ENCODE measurements around the gene CYTH2. TPM values are rescaled to one million over a fixed set of nuclear protein-coding genes. Genes with fewer than 3 reads are reported as not detected.

CYTH2 gene
- total and polyA plus RNA-seq, 9 of the 15 experiments (the other 6 are each of a cell fraction or from before 2014, with no cell fraction given), result 1.8 to 45.2 (median 23.8) TPM

DNA sequence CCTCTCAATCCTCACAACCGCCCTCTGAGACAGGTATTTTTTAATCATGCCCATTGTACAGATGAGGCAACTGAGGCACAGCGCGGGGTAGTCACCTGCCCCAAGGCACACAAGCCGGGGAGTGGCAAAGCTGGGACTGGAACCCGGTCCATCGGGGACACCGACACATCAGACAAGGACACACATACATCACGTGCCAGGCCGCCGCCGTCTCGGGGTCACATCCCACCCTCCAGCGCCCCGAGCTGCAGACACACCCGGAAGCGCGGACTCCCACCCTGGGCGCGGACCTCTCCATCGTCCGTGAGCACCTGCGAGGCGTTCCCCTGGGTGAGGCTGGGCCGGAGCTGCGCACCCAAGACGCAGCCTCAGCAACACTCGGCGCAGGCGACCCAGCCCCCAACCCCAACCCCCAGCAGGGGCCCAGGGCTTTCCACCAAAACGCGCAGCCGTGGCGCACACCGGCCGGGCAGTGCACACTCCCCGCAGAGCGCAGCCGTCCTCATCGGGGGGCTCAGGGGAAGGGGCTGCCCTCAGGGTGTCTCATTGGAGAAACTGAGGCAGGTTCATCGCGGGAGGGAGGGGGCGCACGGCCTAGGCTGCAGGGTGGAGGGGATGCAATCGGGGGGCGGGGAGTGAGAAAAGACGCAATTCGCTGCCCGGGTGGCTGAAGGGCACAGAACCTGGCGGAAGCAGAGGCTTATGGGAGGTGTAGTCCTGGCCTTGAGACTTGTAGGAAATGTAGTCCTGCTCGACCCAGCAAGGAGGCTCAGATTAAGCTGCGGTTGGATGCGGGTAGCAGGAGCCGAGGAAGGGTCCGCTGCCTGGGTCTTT lies 44.3 kb downstream of the CYTH2 start (continued):
- TF ChIP-seq TEAD1 (CRISPR knock-in tag; IDR thresholded peaks at IDR 0.05) (no peak), KAT7 (CRISPR knock-in tag; IDR thresholded peaks at IDR 0.05; ENCODE audit: borderline replicate concordance) (no peak), ZNF699 (CRISPR knock-in tag; IDR thresholded peaks at IDR 0.05; ENCODE audit: insufficient replicate concordance) (no peak), ZNF212 (CRISPR knock-in tag; IDR thresholded peaks at IDR 0.05) (no peak), ZFX (CRISPR knock-in tag; IDR thresholded peaks at IDR 0.05) (peak; percentile 34; the same call in 1 of the 2 replicates), CHD4 (IDR thresholded peaks at IDR 0.05; ENCODE audit: insufficient read depth, insufficient replicate concordance, low read depth, low read length, poor library complexity, severe bottlenecking) (peak; percentile 92), RBM15 (IDR thresholded peaks at IDR 0.05; ENCODE audit: insufficient read depth, low read length) (no peak)
- TF ChIP-seq, protein P1, sequence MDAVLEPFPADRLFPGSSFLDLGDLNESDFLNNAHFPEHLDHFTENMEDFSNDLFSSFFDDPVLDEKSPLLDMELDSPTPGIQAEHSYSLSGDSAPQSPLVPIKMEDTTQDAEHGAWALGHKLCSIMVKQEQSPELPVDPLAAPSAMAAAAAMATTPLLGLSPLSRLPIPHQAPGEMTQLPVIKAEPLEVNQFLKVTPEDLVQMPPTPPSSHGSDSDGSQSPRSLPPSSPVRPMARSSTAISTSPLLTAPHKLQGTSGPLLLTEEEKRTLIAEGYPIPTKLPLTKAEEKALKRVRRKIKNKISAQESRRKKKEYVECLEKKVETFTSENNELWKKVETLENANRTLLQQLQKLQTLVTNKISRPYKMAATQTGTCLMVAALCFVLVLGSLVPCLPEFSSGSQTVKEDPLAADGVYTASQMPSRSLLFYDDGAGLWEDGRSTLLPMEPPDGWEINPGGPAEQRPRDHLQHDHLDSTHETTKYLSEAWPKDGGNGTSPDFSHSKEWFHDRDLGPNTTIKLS (IDR thresholded peaks at IDR 0.05; ENCODE audit: borderline replicate concordance, low read depth), result no peak
- TF ChIP-seq, protein P2, sequence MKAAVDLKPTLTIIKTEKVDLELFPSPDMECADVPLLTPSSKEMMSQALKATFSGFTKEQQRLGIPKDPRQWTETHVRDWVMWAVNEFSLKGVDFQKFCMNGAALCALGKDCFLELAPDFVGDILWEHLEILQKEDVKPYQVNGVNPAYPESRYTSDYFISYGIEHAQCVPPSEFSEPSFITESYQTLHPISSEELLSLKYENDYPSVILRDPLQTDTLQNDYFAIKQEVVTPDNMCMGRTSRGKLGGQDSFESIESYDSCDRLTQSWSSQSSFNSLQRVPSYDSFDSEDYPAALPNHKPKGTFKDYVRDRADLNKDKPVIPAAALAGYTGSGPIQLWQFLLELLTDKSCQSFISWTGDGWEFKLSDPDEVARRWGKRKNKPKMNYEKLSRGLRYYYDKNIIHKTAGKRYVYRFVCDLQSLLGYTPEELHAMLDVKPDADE (conservative IDR thresholded peaks at IDR 0.05; ENCODE audit: control insufficient read depth, low read depth, low read length), result peak; percentile 76
- TF ChIP-seq, protein P3, sequence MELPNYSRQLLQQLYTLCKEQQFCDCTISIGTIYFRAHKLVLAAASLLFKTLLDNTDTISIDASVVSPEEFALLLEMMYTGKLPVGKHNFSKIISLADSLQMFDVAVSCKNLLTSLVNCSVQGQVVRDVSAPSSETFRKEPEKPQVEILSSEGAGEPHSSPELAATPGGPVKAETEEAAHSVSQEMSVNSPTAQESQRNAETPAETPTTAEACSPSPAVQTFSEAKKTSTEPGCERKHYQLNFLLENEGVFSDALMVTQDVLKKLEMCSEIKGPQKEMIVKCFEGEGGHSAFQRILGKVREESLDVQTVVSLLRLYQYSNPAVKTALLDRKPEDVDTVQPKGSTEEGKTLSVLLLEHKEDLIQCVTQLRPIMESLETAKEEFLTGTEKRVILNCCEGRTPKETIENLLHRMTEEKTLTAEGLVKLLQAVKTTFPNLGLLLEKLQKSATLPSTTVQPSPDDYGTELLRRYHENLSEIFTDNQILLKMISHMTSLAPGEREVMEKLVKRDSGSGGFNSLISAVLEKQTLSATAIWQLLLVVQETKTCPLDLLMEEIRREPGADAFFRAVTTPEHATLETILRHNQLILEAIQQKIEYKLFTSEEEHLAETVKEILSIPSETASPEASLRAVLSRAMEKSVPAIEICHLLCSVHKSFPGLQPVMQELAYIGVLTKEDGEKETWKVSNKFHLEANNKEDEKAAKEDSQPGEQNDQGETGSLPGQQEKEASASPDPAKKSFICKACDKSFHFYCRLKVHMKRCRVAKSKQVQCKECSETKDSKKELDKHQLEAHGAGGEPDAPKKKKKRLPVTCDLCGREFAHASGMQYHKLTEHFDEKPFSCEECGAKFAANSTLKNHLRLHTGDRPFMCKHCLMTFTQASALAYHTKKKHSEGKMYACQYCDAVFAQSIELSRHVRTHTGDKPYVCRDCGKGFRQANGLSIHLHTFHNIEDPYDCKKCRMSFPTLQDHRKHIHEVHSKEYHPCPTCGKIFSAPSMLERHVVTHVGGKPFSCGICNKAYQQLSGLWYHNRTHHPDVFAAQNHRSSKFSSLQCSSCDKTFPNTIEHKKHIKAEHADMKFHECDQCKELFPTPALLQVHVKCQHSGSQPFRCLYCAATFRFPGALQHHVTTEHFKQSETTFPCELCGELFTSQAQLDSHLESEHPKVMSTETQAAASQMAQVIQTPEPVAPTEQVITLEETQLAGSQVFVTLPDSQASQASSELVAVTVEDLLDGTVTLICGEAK (IDR thresholded peaks at IDR 0.05), result peak; percentile 67
- TF ChIP-seq, protein P3 (CRISPR knock-in tag; IDR thresholded peaks at IDR 0.05), result no peak
- TF ChIP-seq, protein P4, sequence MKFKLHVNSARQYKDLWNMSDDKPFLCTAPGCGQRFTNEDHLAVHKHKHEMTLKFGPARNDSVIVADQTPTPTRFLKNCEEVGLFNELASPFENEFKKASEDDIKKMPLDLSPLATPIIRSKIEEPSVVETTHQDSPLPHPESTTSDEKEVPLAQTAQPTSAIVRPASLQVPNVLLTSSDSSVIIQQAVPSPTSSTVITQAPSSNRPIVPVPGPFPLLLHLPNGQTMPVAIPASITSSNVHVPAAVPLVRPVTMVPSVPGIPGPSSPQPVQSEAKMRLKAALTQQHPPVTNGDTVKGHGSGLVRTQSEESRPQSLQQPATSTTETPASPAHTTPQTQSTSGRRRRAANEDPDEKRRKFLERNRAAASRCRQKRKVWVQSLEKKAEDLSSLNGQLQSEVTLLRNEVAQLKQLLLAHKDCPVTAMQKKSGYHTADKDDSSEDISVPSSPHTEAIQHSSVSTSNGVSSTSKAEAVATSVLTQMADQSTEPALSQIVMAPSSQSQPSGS (CRISPR knock-in tag; IDR thresholded peaks at IDR 0.05), result no peak

Measured in K562 (cell line).